Fibroblast of villous mesenchyme (primary cell): ENCODE measurements around the gene FEZF2. TPM values are rescaled to one million over a fixed set of nuclear protein-coding genes. Genes with fewer than 3 reads are reported as not detected.

Experiments used
- DNase-seq: peaks from one replicate; pipeline ENCODE4 v3.0.0-alpha.2; 2010; ENCODE audit warnings: low read depth
- H3K4me3 ChIP-seq: 2 replicates; pipeline ENCODE4 v1.5.1; 2011; ENCODE audit warnings: low read depth, mild to moderate bottlenecking, low read length
- CTCF ChIP-seq: IDR thresholded peaks from 2 replicates; pipeline ENCODE4 v1.5.1; 2012; ENCODE audit warnings: low read depth, mild to moderate bottlenecking, low read length; ENCODE audit not compliant: insufficient read depth
- total RNA-seq: library from RNA; depleted of rRNA; stranded (reverse); fragments of >200 nt; gene quantifications from 2 replicates; pipeline ENCODE4 v1.2.3, GENCODE V29; 2012

FEZF2 gene
- total RNA-seq, 1 donor = not detected

GRCh38 chr3:62405566-62405965 is 32.2 kb upstream of the FEZF2 start:
- no peak overlapping the region for H3K4me3 ChIP-seq
- DNase-seq = no peak
- no peak for TF ChIP-seq CTCF

DNA sequence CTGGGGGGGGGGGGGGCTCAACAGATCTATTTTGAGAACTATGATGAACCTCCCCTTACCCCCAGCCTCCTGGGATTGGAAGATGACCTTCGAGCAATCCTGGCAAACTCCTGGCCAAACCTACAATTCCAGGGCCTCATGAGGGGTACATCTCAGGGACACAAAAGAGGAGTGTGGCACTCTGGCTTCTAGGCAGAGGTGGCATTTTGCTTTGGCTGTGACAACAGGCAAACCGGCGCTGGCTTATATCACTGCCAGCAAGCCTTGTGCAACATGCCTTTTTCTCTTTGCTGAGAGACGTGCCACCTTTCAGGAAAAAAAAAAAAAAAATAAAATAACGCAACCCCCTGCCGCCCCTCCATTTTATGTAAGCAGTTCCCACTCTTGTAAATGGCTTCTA is 31.8 kb upstream of the FEZF2 start:
- TF ChIP-seq CTCF = no peak
- no peak overlapping the region for H3K4me3 ChIP-seq
- no peak for DNase-seq

DNA sequence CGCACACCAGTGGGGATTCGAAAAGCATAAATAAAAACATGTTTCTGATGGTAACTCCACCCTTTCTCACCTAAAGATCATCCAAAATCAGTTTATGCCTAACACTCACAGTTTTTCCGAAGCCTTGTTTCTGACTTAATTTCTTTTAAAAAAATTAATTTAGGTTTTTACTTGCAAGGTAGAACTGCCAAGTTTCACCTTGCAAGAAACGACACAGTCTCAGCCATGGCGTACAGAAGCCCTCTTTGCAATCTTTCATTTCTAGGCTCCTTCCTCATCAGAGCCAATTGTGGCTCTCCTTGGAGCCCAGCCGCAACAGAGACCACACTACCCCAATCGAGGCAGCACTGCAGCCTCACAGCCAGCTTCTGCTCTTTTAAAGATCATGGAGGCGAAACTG is 31.0 kb upstream of the FEZF2 start:
- DNase-seq = no peak
- no peak for TF ChIP-seq CTCF
- H3K4me3 ChIP-seq = no peak overlapping the region

GRCh38 chr3:62403765-62404164 is 30.4 kb upstream of the FEZF2 start:
- H3K4me3 ChIP-seq = no peak overlapping the region
- no peak for DNase-seq
- TF ChIP-seq CTCF = no peak

- TF ChIP-seq CTCF = no peak
- H3K4me3 ChIP-seq = no peak overlapping the region
- no peak for DNase-seq
Measured at GRCh38 chr3:62392626-62393292, 19.4 kb upstream of the FEZF2 start.

DNA sequence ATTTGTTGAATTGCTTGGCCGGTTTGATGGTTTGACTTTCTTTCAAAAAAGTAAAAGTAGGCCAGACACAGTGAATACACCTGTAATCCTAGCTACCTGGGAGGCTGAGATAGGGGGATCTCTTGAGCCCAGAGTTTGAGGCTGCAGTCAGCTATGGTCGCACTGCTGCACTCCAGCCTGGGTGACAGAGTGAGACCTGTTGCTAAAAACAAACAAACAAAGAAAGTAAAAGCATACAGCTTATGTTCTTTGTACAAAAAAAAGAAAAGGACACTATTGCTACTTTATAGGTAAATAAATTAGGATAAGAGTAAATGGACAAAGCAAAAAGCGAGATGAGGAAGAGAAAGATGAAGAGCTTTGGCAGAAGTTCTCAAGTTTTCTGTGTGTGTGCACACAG is 13.9 kb upstream of the FEZF2 start:
- DNase-seq = no peak
- H3K4me3 ChIP-seq = no peak overlapping the region
- no peak for TF ChIP-seq CTCF

- no peak overlapping the region for H3K4me3 ChIP-seq
- no peak for TF ChIP-seq CTCF
- DNase-seq = no peak
Measured at GRCh38 chr3:62379321-62379798, 6.0 kb upstream of the FEZF2 start.
